NCI-H748 (cell line): ENCODE measurements around the gene CABLES1.

Experiments used
- DNase-seq: peaks from one replicate; lab custom pipeline; 2025; ENCODE audit not compliant: unreplicated experiment; lab: John Stamatoyannopoulos, UW

CABLES1 gene

DNA sequence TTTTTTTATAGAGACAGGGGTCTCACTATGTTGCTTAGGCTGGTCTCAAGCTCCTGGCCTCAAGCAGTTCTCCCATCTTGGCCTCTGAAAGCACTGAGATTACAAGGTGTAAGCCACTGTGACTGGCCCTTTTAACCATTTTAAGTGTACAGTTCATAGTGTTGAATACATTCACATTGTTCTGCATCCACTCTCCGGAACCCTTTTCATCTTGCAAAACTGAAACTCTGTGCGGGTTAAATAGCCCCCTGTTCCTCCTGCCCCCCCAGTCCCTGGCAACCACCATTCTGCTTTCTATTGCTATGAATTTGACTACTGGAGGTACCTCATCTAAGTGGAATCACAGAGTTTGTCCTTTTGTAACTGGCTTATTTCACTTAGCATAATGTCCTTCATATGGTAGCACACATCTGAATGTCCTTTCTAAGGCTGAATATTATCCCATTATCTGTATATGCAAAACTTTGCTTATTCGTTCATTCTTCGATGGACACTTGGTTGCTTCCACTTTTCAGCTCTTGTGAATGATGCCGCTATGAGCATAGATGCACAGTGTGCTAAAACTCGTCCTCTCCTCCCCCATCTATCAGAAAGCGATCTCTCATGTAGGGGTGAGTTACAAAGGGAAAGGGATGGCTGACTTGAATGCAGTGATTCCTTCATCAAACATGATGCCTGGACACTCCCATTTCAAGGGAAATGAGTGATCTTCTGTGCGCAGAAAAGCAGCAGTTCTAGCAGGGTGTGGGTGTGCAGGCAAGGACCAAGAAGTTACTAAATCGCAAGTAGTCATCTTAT lies 30.2 kb downstream of the CABLES1 start:
- no peak for DNase-seq

DNA sequence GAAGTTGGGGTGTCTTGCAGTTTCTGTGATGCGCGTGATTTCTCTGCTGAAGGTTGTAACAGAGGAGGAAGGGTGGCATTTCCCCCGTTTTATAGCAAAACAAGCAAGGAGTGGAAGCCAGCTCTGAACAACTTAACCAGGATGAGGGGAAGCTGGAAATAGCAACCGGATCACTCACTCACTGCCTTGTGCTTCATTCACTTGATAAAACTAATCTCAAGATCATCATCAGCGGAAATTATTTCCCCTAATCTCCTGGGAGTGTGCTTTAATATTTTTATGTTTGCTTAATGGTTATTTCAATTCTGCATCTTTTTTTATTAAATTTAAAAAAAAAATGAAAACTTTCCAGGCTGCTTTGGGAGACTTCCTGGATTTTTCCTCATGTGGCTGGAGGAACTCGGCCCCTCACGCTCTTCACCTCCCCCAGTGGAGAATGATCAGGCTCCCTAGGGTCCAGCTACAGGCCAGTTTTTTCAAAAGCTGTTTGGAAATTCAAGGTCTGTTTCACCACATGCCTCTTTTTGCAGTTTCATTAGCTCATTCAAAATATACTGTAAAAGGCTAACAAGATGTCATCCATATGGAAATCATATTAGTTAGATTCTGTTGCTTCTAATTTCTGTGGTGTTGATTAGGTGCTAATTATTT lies 31.7 kb downstream of the CABLES1 start:
- DNase-seq = no peak

DNA sequence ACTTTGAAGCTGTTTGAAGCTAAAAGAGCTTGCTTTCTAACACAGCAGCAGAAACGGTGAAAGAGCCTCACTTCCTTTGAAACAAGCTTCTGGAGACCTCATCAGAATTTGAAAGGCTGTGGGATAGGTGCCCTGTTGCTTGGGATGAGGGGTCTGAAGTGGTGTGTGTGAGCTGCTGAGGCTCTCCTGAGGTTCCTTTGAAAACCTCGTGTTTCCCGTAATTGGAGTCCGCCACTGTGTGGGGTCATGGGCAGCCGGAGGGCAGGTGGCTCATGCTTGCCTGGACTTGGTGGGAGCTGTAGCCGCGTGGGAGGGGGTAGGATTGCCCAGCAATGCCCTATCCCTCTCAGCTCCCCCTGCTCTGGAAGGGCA lies 34.4 kb downstream of the CABLES1 start:
- peak; percentile 11 for DNase-seq

DNA sequence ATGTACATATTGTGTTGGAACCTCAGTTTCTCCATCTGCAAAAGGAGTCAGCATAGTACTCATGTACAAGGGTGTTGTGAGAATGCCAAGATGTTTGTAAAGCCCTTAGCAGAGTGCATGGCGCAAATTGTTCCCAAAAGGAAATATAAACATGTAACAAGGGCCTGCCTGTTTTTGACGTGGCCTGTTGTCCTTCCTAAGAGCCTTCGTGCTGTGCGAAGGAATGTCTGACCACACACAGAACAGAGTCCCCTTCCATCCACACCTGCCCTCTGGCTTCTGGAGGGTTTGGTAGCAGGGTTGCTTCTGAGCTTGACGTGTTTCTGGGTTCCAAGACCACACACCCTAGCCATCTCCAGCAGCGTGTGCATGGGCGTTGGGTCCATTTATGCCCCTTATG lies 34.9 kb downstream of the CABLES1 start:
- DNase-seq = no peak

DNA sequence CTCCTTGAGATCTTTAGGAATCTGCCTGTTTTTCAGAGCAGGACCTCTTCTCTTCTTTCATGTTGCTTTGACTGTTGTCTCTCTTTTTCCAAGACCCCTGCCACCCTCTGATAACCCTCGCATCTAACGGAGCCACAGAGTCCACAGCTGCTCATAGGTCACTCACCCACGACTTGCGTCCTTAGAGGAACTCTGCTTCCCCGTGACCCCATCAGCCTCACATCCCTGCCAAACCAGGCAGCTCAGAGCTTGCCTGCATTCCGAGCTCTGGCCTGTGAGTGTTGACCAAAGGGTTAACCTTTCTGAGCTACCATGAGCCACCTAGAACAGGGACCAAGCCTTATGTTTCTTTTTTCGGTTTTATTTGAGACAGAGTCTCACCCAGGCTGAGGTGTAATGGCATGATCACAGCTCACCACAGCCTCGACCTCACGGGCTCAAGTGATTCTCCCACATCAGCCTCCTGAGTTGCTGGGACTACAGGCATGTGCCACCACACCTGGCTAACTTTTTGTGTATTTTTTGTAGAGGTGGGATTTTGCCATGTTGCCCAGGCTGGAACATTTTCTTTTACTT lies 36.4 kb downstream of the CABLES1 start:
- no peak for DNase-seq

- no peak for DNase-seq
These were observed 37.5 kb downstream of the CABLES1 start for GRCh38 chr18:23172591-23173380.

DNA sequence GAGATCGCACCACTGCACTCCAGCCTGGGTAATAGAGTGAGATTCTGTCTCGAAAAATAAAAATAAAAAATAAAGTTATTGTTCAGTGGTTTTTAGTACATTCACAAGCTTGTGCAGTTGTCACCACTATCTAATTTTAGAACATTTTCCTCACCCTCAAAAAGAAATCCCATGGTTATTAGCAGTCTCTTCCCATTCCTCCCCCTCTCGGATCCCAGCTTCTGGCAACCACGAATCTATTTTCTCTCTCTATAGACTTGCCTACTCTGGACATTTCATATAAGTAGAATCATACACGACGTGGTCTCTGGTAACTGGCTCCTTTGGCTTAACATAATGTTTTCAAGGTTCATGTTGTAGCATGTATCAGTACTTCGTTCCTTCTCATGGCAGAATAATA lies 38.6 kb downstream of the CABLES1 start:
- no peak for DNase-seq

- no peak for DNase-seq
These were observed 41.6 kb downstream of the CABLES1 start for GRCh38 chr18:23176701-23177432.

DNA sequence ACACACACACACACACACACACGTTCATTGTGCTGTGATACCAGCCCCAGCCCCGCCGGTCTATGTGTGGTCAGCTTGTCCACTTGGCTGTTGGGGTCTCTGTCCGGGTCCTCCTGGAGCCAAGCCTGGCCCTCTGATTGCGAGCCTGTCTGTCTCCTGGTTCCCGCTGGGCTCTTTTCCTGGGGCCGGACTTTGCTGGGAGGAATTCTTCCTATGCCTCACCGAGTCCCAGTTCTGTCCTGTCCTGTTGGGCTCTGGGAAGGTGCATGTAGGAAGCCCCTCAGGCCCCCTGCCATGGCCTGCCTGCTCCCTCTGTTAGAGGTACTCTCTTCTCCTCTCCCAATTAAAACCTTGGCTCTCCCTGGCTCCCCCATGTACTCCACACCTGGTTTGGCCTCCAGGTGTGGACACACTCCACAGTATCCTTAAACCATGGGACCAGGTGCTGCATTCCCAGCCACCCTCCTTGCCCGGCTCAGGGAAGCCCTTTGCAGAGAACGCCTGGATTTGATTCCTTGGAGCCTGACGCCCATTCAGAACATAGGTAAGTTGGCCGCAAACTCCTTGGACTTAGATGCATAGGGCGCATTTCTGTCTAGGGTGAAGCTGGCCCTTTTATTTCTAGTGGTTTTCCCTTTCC lies 42.3 kb downstream of the CABLES1 start:
- no peak for DNase-seq

DNA sequence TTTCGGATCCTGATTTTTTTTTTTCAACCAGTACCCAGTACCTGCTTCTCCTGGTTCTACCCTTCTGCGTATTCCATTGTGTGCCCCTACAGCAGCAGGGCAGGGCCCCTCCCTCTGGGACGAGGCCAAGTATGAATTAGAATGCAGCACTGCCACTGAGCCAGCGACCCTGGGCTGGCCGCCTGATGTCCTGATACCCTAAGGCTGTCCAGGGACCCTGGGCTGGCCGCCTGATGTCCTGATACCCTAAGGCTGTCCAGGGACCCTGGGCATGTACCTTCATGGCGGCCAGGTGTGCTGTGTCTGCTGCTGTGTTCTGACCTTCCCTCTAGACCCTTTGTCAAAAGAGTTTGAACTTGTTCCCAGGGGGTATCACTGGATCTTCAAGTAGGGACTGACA lies 42.9 kb downstream of the CABLES1 start:
- no peak for DNase-seq

- DNase-seq = peak; percentile 83
These were observed 43.4 kb downstream of the CABLES1 start for GRCh38 chr18:23178661-23179081.

- no peak for DNase-seq
These were observed 44.1 kb downstream of the CABLES1 start for GRCh38 chr18:23179416-23179815.

GRCh38 chr18:23181547-23181946 lies 46.3 kb downstream of the CABLES1 start:
- DNase-seq = peak; percentile 57

GRCh38 chr18:23182606-23183005 lies 47.3 kb downstream of the CABLES1 start:
- no peak for DNase-seq

DNA sequence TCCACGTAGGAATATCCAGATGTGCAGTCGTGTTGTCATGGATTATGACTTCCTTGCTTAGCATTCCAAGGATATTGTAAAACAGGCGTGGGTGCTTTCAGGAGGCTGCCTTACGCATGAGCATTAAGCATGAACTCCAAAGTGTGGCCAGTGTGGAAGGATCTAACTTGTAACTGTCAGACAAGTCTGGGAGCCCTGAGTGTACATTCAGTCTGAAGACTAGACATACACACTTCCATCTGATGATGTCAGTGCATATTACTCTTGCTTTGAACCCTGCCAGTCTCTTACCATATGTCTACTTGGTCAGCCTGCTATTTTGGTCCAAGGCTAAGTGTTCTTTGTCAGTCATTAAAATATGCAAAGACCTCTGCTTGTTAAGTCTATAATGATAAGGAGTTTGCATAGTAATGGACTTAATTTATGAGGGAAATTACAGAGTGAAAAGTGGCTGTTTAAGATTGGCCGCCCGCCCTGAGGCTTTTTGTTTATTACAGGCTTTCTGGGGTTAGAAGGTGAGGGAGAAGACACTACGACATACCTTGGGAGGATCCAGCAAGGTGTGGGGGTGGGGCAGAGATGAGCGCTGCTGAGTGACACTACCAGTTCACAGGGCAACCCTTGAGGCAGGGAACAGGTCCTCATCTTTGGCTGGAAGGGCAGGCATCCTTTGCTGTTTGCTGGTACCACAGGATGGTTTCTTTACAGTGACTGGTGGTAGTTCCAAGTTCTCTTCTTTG lies 48.3 kb downstream of the CABLES1 start:
- DNase-seq = no peak

- no peak for DNase-seq
These were observed 51.5 kb downstream of the CABLES1 start for GRCh38 chr18:23186781-23187180.

GRCh38 chr18:23188068-23188760 lies 52.9 kb downstream of the CABLES1 start:
- no peak for DNase-seq

- DNase-seq = no peak
These were observed 53.8 kb downstream of the CABLES1 start for GRCh38 chr18:23189099-23189498.
